Stromal cell of bone marrow (primary cell): ENCODE results near the gene PARP15.
"Not testable (repeated sequence)": the region's sequence is repeated elsewhere in the genome, so short reads cannot be mapped to it uniquely, and the experiment has no call there.

Experiments
- DNase-seq: peaks from one replicate; pipeline ENCODE4 v3.0.0-alpha.2; 2012; ENCODE audit warnings: low read depth

Gene PARP15

DNA sequence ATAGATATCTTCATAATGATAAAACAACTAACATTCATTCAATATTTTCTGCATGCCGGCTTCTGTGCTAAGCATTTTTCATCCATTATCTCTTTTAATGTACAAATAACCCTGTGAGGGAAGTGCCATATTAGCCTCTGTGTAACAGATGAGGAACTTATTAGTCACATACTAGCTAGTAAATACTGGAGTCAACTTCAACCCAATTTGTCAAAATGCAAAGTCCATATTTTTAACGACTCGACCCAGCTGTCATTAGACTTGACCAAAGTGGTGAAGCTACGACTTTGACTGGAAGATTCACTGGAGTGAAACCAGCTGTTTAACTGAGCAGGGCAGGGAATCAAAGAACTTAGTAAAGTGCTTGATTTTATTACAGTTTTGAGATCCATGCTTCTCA lies 41.6 kb downstream of the PARP15 start:
- DNase-seq, result no peak

DNA sequence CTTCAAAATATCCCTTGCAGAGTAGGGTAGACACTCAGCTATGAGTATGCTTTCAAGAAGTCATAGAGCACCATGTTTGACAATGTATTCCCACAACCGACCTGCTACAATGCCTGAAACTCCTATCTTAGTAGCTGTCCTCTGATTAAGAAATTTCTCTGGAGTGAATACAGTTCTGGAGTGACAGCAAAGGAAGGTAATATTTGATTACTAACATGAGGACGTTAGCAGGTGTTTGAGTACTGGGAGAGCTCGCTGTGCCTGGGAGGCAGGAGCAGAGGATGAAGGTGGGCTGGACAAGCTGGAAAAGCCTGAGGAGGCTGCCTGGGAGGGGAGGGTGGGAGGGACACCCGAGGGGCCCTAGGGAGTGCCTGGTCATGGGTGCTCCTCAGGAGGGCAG lies 42.9 kb downstream of the PARP15 start:
- DNase-seq, result no peak

DNA sequence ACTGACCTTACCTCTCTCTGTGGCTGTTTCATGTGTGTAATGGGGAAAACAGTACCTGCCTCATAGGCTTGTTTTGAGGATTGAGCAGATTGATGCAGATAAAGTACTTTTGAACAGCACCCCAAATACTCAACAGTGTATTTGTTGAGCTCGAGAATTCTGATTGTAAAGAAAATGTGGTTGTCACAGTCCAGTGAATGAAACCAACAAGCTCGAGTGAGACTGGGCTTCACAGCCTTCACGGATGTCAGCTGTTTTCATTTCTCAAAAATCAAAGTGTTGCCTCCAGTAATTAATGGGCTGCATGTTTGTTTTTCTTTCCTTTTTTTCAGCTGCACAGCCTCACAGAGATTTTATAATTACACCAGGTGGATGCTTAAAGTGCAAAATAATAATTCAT lies 43.7 kb downstream of the PARP15 start:
- DNase-seq, result no peak

DNA sequence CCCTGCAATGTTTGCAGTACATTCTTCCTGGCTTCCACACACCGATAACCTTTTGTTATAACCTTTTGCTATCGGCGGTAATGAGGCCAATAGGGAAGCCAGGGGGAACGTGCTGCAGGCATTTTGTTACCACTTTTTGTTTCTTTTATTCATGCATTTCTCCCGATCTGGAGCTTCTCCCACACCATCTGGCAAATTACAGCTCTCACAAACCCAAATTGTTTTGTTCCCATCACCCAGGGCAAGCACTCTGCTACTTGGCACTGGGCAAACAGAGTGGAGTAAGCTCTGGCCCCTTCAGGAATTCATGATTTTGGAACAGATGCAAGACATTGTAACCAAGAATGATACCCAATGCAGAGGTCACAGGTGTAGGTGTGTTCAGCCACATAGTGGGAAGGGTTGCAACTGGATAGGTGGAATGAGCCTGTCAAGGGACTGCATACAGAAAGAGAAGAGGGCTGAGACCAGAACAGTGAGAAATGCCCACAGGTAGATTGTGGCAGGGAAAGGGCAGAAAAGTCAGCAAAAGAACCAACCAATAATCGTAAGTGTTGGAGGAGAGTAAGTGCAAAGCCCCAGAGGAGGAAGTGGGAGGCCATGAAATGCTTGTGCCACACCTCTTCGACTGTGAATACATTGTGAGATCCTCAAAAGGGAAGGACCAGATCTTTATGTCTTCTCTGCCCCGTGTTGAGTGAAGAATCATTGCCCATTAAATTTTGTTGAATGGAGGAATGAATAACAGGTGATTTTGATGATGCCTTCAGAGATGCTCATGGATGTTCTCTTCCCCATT lies 45.8 kb downstream of the PARP15 start:
- DNase-seq, result no peak

DNA sequence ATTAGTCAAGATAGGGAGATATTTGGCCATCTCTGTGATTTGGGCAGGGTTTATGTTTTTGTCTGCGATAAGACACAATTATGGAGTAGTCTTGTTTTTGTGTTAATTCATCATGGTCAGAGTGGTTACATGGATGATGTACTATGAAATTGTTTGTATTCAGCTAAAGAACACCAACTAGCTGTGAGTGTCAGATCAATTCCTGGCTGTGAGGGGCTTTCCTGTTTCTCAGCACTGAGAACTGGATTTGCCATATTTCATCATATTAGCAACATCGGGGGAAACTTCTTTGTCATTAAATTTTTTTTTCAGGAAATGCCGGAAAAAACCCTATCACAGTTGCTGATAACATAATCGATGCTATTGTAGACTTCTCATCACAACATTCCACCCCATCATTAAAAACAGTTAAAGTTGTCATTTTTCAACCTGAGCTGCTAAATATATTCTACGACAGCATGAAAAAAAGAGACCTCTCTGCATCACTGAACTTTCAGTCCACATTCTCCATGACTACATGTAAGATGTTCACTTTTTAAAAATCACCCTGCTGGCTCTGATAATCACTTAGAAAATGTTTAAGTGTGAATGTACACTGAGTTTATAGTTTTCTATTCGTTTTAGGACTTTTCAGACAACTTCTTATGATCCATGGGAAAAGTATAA lies 49.2 kb downstream of the PARP15 start:
- DNase-seq, result no peak

DNA sequence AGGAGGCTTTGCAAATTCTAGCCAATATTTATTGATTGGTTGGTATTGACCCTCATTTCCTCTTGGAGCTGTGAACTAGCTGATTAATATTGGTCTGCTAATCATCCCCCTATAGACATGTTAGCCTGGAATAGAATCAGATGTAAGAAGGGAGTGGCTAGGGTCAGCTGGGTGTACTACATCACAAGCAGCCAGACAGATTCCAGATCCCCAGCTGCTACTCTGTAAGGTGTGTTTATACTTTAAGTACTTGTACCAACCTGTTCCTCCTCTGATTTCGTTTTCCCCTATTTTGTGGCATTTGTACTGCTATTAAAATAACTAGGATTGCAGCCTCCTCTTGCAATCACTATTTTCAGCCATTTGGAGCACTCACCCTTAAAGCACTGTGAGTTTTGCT lies 49.9 kb downstream of the PARP15 start:
- no peak for DNase-seq

DNA sequence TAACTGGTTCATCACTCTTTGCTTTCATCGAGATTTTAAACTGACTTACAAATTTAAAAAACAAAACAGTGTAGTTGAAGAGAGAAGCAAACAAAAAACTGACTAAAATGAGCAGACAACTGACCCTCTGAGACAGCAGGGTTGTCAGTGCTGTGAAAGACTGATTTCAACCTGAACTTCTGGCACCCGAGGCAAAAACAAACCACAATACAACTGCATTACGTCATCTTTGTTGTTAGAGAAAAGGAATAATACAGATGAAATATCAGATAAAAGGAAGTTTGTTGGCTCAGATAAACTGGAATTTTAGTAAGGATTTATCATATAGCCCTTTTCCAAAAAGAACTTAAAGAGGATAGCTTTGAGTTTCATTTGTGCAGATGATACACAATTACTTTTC lies 51.1 kb downstream of the PARP15 start:
- no peak for DNase-seq

DNA sequence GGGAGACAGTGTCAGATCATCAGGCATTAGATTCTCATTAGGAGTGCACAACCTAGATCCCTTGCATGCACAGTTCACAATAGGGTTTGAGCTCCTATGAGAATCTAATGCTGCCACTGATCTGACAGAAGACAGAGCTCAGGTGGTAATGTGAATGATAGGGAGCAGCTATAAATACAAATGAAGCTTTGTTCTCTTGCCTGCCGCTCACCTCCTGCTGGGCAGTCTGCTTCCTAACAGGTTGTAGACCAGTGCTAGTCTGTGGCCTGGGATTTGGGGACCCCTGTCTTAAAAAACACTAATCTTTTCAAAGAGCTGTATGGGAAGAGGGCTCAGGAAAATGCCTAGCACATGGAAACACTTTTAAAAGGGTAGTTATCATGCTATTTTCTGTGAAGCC lies 52.3 kb downstream of the PARP15 start:
- DNase-seq, result no peak

DNA sequence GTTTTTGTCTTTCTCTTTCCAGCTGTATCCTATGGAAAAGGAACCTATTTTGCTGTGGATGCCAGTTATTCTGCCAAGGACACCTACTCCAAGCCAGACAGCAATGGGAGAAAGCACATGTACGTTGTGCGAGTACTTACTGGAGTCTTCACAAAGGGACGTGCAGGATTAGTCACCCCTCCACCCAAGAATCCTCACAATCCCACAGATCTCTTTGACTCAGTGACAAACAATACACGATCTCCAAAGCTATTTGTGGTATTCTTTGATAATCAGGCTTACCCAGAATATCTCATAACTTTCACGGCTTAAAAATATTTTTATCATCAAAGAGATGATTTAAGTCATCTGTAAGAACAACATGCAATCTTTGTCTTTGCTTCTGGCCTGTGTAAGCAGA lies 58.3 kb downstream of the PARP15 start:
- no peak for DNase-seq

DNA sequence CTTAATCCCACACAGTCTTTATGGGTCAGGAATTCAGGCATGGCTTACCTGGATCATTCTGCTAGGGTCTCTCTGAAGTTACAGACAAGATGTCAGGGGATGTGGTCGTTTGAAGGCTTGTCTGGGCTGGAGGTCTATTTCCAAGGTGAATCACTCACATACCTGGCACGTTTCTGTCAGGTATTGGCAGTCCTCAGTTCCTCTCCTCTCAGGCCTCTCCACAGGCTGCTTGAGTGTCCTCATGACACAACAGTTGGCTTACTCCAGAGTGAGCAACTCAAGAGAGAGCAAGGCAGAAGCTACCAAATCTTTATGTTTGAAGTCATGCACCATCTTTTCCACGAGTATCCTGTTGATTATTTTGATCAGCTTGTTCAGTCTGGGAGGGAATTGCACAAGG lies 59.2 kb downstream of the PARP15 start:
- DNase-seq, result no peak

DNA sequence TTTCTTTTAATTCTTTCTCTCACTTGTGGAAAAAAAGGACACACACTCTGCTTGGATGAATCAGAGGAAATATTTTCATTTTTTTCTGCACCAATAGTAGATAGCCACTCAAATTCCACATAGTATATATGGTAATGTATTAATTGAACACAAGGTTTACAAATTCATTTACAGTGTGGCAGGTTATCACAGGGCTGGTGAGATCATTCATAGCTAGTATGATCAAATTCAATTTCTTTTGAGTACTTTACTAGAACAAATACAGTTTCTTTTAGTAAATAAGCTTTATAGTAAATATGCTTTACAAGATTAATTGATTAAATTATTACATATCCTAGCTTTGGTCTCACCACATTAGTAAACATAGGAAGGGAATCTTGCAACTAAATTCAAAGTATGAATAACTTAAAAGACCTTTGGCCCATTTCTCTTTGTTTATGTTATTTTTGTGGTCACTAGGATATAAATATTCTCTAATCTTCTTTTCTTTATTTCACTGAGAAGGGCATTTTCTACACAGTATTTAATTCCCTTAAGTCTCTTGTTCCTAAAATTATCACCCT lies 63.1 kb downstream of the PARP15 start:
- DNase-seq, result no peak

DNA sequence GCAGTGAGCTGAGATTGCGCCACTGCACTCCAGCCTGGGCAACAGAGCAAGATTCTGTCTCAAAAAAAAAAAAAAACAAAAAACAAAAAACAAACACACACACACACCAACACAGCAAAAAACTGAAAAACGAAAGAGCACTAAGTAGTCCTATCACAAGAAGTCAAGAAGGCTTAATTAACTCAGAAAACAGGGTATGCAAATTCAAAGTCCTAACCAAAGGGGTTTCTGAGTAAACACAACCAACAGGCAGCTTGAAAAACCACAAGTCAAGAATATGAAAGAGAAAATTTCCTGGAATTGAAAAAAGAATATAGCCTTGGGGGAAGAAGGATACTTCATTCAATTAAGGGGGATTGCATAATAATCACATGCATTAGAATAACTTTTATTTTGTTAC lies 65.5 kb downstream of the PARP15 start:
- no peak for DNase-seq

DNA sequence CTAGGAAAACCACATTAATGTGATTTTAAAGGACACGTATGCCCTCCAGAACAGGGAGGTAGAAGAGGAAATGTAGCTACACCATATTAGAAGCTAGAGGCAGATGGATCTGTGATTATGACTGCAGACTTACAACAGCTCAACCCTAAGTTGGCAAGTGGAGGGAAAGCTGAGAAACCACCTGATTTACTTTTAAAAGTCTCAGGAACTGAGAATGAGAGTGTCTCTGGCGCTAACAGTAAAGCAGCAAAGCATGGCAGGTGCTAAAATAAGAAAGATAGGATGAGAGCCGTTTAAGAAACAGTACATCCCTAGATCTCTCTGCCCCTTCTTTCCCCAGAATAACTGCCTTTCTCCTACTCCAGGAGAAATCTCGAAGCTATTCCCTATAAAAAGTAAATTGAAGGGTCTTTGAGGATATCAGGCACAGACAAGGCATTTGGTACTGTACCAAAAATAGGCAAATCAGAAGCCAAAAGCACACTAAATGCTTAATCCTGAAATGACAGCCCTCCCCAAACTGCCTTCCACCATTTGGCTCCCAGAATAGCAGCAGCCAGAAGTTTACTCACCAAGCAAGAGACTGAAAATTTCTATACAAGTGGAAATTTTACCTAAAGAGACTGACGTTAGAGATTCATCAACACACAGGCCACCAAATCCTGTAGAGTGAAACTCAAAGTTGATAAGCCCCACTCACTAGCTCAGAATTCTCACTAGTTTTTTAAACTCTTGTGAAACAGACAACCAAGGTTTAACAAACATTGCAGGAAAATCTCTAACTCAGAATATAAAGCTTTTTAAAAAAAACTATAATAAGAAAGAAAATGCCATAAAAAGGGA lies 68.9 kb downstream of the PARP15 start:
- no peak for DNase-seq

DNA sequence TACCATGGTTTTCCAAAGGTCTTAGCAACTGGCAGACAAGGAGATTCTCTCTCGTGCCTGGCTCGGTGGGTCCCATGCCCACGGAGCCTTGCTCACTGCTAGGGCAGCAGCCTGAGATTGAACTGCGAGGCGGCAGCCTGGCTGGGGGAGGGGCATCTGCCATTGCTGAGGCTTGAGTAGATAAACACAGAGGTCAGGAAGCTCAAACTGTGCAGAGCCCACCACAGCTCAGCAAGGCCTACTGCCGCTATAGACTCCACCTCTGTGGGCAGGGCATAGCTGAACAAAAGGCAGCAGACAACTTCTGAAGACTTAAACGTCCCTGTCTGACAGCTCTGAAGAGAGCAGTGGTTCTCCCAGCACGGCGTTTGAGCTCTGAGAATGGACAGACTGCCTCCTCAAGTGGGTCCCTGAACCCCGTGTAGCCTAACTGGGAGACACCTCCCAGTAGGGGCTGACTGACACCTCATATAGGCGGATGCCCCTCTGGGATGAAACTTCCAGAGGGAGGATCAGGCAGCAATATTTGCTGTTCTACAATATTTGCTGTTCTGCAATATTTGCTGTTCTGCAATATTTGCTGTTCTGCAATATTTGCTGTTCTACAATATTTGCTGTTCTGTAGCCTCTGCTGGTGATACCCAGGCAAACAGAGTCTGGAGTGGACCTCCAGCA lies 73.9 kb downstream of the PARP15 start:
- not testable (repeated sequence) for DNase-seq

DNA sequence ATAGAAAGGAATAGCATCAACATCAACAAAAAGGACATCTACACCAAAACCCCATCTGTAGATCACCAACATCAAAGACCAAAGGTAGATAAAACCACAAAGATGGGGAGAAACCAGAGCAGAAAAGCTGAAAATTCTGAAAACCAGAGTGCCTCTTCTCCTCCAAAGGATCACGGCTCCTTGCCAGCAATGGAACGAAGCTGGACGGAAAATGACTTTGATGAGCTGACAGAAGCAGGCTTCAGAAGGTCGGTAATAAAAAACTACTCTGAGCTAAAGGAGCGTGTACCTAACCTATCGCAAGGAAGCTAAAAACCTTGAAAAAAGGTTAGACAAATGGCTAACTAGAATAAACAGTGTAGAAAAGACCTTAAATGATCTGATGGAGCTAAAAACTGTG lies 74.5 kb downstream of the PARP15 start:
- not testable (repeated sequence) for DNase-seq

DNA sequence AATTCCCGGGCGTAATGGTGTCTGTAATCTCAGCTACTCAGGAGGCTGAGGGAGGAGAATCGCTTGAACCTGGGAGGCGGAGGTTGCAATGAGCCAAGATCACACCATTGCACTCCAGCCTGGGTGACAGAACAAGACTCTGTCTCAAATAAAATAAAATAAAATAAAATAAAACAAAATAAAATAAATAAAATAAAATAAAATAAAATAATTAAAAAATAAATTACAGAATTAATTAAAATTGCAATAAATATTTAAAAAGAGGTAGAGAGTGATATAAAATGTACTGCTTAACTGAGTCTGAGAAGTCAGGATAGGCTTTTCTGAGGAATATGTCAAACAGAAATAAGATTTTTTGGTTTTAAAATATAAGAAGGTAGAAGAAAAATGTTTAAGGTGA lies 80.9 kb downstream of the PARP15 start:
- DNase-seq, result not testable (repeated sequence)

DNA sequence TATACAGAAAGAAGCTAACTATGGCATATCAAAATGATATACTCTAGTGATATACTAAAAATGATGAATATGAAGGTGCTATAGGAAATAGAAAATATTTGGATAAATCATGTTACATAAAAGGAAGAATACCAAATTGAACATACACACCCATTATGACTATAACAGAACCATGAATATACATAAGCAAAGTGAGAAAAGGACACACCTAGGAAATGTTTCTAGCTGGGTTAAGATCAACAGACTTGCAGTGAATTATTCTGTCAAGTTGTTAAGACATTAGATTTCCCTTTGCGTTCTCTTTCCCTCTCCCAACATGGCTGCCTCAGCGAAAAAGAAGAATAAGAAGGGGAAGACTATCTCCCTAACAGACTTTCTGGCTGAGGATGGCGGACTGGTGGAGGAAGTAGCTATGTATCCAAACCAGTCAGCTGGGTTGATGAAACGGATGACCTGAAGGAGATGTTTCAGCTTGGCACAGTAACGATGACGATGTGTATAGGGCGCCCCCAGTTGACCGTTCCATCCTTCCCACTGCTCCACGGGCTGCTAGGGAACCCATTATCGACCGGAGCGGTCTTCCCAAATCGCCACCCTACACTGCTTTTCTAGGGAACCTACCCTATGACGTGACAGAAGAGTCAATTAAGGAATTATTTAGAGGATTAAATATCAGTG lies 83.0 kb downstream of the PARP15 start:
- no peak for DNase-seq

DNA sequence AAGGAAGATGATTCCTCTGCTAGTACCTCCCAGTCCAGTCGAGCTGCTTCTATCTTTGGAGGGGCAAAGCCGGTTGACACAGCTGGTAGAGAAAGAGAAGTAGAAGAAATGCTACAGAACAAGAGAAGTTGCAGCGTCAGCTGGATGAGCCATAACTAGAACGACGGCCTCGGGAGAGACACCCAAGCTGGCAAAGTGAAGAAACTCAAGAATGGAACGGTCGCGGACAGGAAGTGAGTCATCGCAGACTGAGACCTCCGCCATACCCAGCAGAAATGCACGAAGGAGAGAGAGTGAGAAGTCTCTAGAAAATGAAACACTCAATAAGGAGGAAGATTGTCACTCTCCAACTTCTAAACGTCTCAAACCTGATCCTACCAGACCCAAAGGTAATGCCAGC lies 84.2 kb downstream of the PARP15 start:
- DNase-seq, result no peak

DNA sequence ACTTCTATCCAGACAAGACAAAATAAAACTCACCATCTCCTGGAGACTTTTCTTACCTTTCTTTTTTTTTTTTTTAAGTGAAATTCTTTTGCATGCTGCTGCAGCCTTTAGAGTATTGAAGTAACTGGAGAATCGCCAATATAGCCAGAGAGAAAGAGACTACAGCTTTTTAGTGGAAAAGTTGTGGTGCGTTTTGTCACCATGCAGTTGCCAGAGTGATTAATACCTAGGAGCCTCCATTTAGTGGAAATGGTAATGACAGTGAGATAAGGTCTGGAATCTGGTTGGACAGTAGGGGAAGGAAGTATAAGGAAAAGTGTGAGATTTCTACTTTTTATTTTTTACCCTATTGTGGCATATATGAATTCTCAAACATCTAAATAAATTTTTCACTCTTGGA lies 85.1 kb downstream of the PARP15 start:
- no peak for DNase-seq

DNA sequence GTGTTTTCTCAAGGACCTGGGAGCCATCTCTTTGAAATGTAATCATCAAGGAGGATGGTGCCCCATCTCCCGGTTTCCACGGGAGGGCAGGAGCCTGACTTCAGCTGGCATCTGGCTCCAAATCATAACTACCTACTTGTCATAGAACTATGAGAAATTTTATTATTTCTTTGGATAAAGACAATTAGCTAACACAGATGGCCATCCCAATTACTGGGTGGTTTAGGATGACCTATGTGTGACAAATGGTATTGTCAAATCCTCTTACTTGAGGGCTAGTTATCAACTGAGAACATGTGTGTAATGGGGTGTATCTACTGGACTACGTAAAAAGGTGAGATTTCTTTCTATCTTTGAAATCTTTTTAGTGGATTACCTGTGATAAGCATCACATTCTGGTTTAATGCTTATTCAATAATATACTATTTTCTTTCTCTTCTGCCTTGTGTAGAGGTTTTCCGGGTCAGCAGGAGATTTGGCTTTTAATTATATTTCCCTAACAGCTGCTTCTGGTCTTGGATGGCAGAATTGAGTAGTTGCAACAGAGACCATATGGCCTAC lies 87.9 kb downstream of the PARP15 start:
- no peak for DNase-seq

DNA sequence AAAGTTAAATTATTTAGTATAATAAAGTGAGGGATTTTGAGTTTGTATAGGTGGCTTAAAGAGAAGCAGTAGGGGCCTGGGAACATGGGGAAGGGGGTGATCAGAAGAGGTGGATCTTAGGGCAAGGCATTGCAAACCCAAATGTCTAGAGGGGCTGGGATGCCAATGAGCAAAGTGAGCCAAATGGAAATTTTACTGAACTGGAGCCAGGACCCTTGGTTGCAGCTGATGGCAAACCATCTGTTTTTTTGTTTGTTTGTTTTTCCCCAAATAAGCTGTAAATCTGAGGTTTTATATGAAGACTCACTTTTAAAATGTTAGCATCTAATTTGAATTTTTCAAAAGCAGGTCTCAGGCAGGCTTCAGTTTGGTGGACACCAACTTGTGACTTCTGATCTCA lies 88.4 kb downstream of the PARP15 start:
- no peak for DNase-seq
